Neural crest cell (in vitro differentiated cells): ENCODE measurements around the gene PTGDS. TPM values are rescaled to one million over a fixed set of nuclear protein-coding genes. Genes with fewer than 3 reads are reported as not detected.

Experiments used
- DNase-seq: peaks from one replicate; pipeline ENCODE4 v3.0.0; 2021; ENCODE audit warnings: low read depth, mixed read lengths, low spot score
- H3K27ac Mint-ChIP-seq: one replicate; pipeline ENCODE4 v1.8.0; 2021; ENCODE audit warnings: mild to moderate bottlenecking, mixed read lengths; ENCODE audit not compliant: unreplicated experiment
- H3K27me3 Mint-ChIP-seq: 2 replicates; pipeline ENCODE4 v1.8.0; 2021; ENCODE audit warnings: low read depth, mild to moderate bottlenecking, mixed read lengths
- H3K36me3 Mint-ChIP-seq: 2 replicates; pipeline ENCODE4 v1.8.0; 2021; ENCODE audit warnings: low read depth, mild to moderate bottlenecking, mixed read lengths
- H3K4me1 Mint-ChIP-seq: 2 replicates; pipeline ENCODE4 v1.8.0; 2021; ENCODE audit warnings: mixed read lengths
- H3K4me3 Mint-ChIP-seq: one replicate; pipeline ENCODE4 v1.8.0; 2021; ENCODE audit warnings: mild to moderate bottlenecking, mixed read lengths
- H3K9me3 Mint-ChIP-seq: 2 replicates; pipeline ENCODE4 v1.8.0; 2021; ENCODE audit warnings: mixed read lengths
- total RNA-seq: library from RNA; stranded (reverse); gene quantifications from 2 replicates; pipeline ENCODE4 v1.2.1, GENCODE V29; 2021
- TF ChIP-seq, protein P1 (sequence below): fragments of 200-600 bp; sonication (generic); conservative IDR thresholded peaks from 2 replicates; pipeline ENCODE4 v1.5.0; 2021; ENCODE audit warnings: antibody characterized with exemption, mild to moderate bottlenecking

PTGDS gene
- total RNA-seq, 1 donor from 2014 or later = not detected

DNA sequence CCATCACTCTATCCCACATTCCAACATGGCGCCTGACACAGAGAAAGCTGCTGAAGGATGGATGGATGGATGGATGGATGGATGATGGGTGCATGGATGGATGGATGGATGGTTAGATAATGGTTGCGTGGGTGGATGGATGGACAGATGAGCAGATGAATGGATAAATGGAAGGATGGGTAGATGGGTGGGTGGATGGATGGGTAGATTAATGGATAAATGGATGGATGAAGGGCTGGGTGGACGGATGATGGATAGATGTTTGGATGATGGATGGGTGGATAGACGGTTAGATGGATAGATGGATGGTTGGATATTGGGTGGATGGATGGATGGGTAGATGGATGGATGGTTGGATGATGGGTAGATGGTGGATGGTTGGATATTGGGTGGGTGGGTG is 20.7 kb upstream of the PTGDS start:
- peaks cover 7% of the 10 kb centered on the region for H3K9me3 Mint-ChIP-seq
- H3K36me3 Mint-ChIP-seq = no peaks in the 10 kb centered on the region
- TF ChIP-seq, protein P1, sequence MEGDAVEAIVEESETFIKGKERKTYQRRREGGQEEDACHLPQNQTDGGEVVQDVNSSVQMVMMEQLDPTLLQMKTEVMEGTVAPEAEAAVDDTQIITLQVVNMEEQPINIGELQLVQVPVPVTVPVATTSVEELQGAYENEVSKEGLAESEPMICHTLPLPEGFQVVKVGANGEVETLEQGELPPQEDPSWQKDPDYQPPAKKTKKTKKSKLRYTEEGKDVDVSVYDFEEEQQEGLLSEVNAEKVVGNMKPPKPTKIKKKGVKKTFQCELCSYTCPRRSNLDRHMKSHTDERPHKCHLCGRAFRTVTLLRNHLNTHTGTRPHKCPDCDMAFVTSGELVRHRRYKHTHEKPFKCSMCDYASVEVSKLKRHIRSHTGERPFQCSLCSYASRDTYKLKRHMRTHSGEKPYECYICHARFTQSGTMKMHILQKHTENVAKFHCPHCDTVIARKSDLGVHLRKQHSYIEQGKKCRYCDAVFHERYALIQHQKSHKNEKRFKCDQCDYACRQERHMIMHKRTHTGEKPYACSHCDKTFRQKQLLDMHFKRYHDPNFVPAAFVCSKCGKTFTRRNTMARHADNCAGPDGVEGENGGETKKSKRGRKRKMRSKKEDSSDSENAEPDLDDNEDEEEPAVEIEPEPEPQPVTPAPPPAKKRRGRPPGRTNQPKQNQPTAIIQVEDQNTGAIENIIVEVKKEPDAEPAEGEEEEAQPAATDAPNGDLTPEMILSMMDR = no peak
- no peaks in the 10 kb centered on the region for H3K4me1 Mint-ChIP-seq
- H3K27ac Mint-ChIP-seq = no peak overlapping the region
- no peak for DNase-seq
- H3K27me3 Mint-ChIP-seq = no peaks in the 10 kb centered on the region
- H3K4me3 Mint-ChIP-seq = no peak overlapping the region

DNA sequence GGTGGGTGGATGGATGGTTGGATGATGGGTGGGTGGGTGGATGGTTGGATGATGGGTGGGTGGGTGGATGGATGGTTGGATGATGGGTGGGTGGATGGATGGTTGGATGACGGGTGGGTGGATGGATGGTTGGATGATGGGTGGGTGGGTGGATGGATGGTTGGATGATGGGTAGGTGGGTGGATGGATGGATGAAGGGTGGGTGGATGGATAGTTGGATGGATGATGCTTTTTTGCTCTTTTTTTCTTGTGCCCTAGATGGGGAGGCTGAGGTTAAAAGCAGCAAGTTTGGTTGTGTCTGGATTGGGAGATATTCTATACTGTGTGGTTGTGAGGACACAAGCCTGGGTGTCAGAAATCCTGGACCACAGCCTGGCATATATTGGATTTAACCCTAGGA is 19.8 kb upstream of the PTGDS start:
- no peaks in the 10 kb centered on the region for H3K36me3 Mint-ChIP-seq
- no peak overlapping the region for H3K27ac Mint-ChIP-seq
- TF ChIP-seq, protein P1 = no peak
- no peaks in the 10 kb centered on the region for H3K27me3 Mint-ChIP-seq
- no peak overlapping the region for H3K4me3 Mint-ChIP-seq
- no peak for DNase-seq
- peaks cover 7% of the 10 kb centered on the region for H3K9me3 Mint-ChIP-seq
- H3K4me1 Mint-ChIP-seq = no peaks in the 10 kb centered on the region

DNA sequence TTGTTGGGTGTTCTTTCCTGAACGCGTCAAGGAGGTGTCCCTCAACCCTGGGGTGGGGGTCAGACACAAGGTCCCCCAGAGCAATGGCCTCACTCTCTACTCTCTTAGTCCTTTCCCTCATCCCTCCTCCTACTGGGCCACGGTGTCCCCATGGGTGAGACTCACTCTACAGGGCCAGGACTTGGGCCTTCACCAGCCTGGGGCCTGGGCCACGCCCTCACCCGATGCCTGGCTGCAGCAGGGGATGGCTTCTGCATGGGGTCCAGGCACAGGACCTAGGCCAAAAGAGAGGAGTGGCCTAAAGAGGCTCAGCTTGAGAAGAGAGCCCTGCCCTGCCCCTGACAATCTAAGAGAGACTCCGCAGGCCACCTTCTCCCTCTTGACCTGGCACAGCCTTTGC is 19.4 kb upstream of the PTGDS start:
- H3K9me3 Mint-ChIP-seq = peaks cover 7% of the 10 kb centered on the region
- DNase-seq = no peak
- H3K4me3 Mint-ChIP-seq = no peak overlapping the region
- H3K27me3 Mint-ChIP-seq = no peaks in the 10 kb centered on the region
- no peak overlapping the region for H3K27ac Mint-ChIP-seq
- TF ChIP-seq, protein P1 = no peak
- H3K4me1 Mint-ChIP-seq = peaks cover 2% of the 10 kb centered on the region
- no peaks in the 10 kb centered on the region for H3K36me3 Mint-ChIP-seq

DNA sequence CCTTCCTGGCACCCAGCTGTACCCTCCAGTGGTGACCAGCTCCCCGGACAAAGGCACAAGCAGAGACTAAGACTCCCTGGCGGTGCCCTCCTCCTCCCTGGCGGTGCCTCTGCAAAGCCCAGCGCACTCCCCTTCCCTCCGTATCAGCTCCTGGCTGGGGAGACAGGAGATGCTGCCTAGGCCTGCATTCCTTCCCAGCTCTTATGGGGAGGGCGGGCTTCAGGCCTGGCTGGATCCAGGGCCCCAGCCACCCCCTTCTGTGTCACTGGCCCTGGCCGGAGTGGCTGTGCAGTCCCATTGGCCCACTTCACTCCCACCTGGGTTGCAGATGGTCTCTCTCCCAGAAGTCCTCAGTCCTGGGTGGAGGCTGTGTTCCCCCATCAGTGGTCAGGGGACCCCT is 18.8 kb upstream of the PTGDS start:
- Mint-ChIP-seq H3K27ac (no peak overlapping the region), H3K27me3 (no peaks in the 10 kb centered on the region), H3K4me3 (no peak overlapping the region), H3K4me1 (peaks cover 6% of the 10 kb centered on the region), H3K36me3 (no peaks in the 10 kb centered on the region), H3K9me3 (peaks cover 7% of the 10 kb centered on the region)
- TF ChIP-seq, protein P1 = no peak
- no peak for DNase-seq

DNA sequence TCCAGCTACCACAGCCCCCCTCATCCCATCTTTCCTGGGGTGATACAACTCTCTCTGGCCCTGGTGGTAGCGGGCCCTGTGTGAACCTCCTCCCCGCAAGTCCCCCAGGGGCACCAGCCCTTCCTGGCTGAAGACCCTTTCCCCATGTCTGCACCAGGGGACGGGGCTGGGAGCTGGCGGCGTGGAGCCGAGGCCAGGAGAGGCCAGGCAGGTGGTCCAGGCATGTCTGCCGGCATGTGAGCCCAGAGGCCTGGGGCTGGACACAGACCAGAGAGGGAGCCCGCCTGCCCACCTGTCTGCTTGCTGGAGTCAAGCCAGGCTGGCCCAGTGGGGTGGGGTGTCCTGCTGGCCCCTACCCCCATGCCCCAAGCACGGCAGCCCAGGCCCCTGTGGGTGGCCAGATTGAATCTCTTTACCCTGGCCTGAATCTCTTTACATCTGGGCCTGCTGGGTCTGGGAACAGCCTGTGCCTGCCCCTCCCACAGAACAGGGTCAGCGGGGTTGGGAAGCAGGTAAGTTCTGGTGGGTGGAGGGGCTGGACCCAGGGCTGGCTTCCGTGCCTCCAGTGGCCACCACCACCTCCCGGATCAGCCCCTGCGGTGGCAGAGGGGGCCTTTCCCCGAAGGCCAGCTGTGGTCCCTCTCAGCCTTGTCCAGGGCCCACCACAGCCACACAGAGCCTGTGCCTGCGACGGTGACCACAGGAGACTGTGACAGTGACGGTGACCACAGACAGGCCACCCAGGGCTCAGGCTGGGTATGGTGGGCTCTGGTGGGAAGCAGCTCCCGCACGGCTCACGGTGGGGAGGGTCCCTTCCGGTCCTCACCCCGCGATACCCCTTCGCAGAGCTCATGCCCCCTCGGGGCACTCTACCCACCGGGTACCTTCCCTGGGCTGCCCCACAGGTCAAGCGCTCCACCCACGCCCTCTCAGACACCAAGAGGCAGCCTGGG is 18.1 kb upstream of the PTGDS start:
- Mint-ChIP-seq H3K36me3 (no peaks in the 10 kb centered on the region), H3K4me1 (peaks cover 6% of the 10 kb centered on the region), H3K4me3 (no peak overlapping the region), H3K9me3 (peaks cover 7% of the 10 kb centered on the region), H3K27me3 (no peaks in the 10 kb centered on the region), H3K27ac (no peak overlapping the region)
- TF ChIP-seq, protein P1 = no peak
- no peak for DNase-seq
